SK-N-SH treated with all-trans-retinoic acid at 6 μM for 48 hours (cell line): ENCODE measurements around the gene LYPD4.

Experiments
- ATAC-seq: fragments of 200-7000 bp; cut with Tn5 transposase; 3 replicates; pipeline ENCODE4 v1.9.1; 2020; ENCODE audit warnings: mild to moderate bottlenecking, moderate library complexity
- ARNTL ChIP-seq: fragments of 450-650 bp; formaldehyde crosslinking; IDR thresholded peaks from 2 replicates; pipeline ENCODE4 v1.5.0; 2020; ENCODE audit warnings: low read depth, mild to moderate bottlenecking, moderate library complexity, borderline replicate concordance
- BACH2 ChIP-seq: fragments of 250-450 bp; sonication (Bioruptor Pico); IDR thresholded peaks from 2 replicates; pipeline ENCODE4 v1.9.0; 2021; ENCODE audit warnings: mild to moderate bottlenecking, borderline replicate concordance
- CSDC2 ChIP-seq: fragments of 250-450 bp; sonication (Bioruptor Pico); IDR thresholded peaks from 2 replicates; pipeline ENCODE4 v1.5.0; 2020; ENCODE audit warnings: mild to moderate bottlenecking, moderate library complexity
- ESRRG ChIP-seq: fragments of 250-450 bp; sonication (Bioruptor Pico); IDR thresholded peaks from 2 replicates; pipeline ENCODE4 v1.6.1; 2021; ENCODE audit warnings: mild to moderate bottlenecking
- GLIS3 ChIP-seq: fragments of 250-450 bp; sonication (Bioruptor Pico); IDR thresholded peaks from 2 replicates; pipeline ENCODE4 v1.5.0; 2020; ENCODE audit warnings: mild to moderate bottlenecking, moderate library complexity
- ISL1 ChIP-seq: fragments of 250-450 bp; sonication (Bioruptor Pico); IDR thresholded peaks from 2 replicates; pipeline ENCODE4 v2.1.2; 2022; ENCODE audit warnings: mild to moderate bottlenecking, moderate library complexity
- OSR1 ChIP-seq: fragments of 250-450 bp; sonication (Bioruptor Pico); IDR thresholded peaks from 2 replicates; pipeline ENCODE4 v1.8.0; 2022; ENCODE audit warnings: moderate library complexity, mild to moderate bottlenecking, inconsistent platforms
- RARB ChIP-seq: fragments of 250-450 bp; sonication (Bioruptor Pico); IDR thresholded peaks from 2 replicates; pipeline ENCODE4 v1.8.0; 2021; ENCODE audit warnings: mild to moderate bottlenecking, moderate library complexity
- SNAI2 ChIP-seq: fragments of 250-450 bp; sonication (Bioruptor Pico); IDR thresholded peaks from 2 replicates; pipeline ENCODE4 v1.5.0; 2020; ENCODE audit warnings: mild to moderate bottlenecking, moderate library complexity
- TCF4 ChIP-seq: fragments of 250-450 bp; sonication (Bioruptor Pico); IDR thresholded peaks from 2 replicates; pipeline ENCODE4 v1.8.0; 2021; ENCODE audit warnings: mild to moderate bottlenecking, moderate library complexity, borderline replicate concordance
- TOX ChIP-seq: fragments of 250-450 bp; sonication (Bioruptor Pico); IDR thresholded peaks from 2 replicates; pipeline ENCODE4 v1.8.0; 2021; ENCODE audit warnings: mild to moderate bottlenecking, moderate library complexity, borderline replicate concordance
- ZC3H10 ChIP-seq: fragments of 250-450 bp; sonication (Bioruptor Pico); IDR thresholded peaks from 2 replicates; pipeline ENCODE4 v1.5.1; 2021; ENCODE audit warnings: mild to moderate bottlenecking, moderate library complexity
- ZFP3 ChIP-seq: fragments of 250-450 bp; sonication (Bioruptor Pico); IDR thresholded peaks from 2 replicates; pipeline ENCODE4 v1.5.0; 2020; ENCODE audit warnings: mild to moderate bottlenecking, moderate library complexity
- ZFP30 ChIP-seq: fragments of 450-650 bp; formaldehyde crosslinking; IDR thresholded peaks from 2 replicates; pipeline ENCODE4 v1.5.0; 2022; ENCODE audit warnings: mild to moderate bottlenecking, moderate library complexity
- ZNF565 ChIP-seq: fragments of 450-650 bp; formaldehyde crosslinking; conservative IDR thresholded peaks from 2 replicates; pipeline ENCODE4 v1.5.0; 2020; ENCODE audit warnings: low read depth, mild to moderate bottlenecking, moderate library complexity
- ZNF70 ChIP-seq: fragments of 450-650 bp; formaldehyde crosslinking; IDR thresholded peaks from 2 replicates; pipeline ENCODE4 v1.5.0; 2020; ENCODE audit warnings: mild to moderate bottlenecking, moderate library complexity
- ZNF8 ChIP-seq: fragments of 450-650 bp; formaldehyde crosslinking; IDR thresholded peaks from 2 replicates; pipeline ENCODE4 v1.5.0; 2020; ENCODE audit warnings: mild to moderate bottlenecking, moderate library complexity
- TF ChIP-seq, protein P1 (sequence below): fragments of 250-450 bp; sonication (Bioruptor Pico); IDR thresholded peaks from 2 replicates; pipeline ENCODE4 v1.5.0; 2020; ENCODE audit warnings: mild to moderate bottlenecking, moderate library complexity
- TF ChIP-seq, protein P2 (sequence below): fragments of 250-450 bp; sonication (Bioruptor Pico); IDR thresholded peaks from 2 replicates; pipeline ENCODE4 v1.5.1; 2020; ENCODE audit warnings: low read depth, mild to moderate bottlenecking, moderate library complexity
- TF ChIP-seq, protein P3 (sequence below): fragments of 250-450 bp; sonication (Bioruptor Pico); IDR thresholded peaks from 2 replicates; pipeline ENCODE4 v1.5.1; 2021; ENCODE audit warnings: mild to moderate bottlenecking, moderate library complexity
- TF ChIP-seq, protein P4 (sequence below): fragments of 250-450 bp; sonication (Bioruptor Pico); IDR thresholded peaks from 2 replicates; pipeline ENCODE4 v1.8.0; 2020; ENCODE audit warnings: mild to moderate bottlenecking, moderate library complexity, borderline replicate concordance
- TF ChIP-seq, protein P5 (sequence below): fragments of 250-450 bp; sonication (Bioruptor Pico); IDR thresholded peaks from 2 replicates; pipeline ENCODE4 v1.8.0; 2021; ENCODE audit warnings: low read depth, mild to moderate bottlenecking, moderate library complexity, borderline replicate concordance

Gene LYPD4

DNA sequence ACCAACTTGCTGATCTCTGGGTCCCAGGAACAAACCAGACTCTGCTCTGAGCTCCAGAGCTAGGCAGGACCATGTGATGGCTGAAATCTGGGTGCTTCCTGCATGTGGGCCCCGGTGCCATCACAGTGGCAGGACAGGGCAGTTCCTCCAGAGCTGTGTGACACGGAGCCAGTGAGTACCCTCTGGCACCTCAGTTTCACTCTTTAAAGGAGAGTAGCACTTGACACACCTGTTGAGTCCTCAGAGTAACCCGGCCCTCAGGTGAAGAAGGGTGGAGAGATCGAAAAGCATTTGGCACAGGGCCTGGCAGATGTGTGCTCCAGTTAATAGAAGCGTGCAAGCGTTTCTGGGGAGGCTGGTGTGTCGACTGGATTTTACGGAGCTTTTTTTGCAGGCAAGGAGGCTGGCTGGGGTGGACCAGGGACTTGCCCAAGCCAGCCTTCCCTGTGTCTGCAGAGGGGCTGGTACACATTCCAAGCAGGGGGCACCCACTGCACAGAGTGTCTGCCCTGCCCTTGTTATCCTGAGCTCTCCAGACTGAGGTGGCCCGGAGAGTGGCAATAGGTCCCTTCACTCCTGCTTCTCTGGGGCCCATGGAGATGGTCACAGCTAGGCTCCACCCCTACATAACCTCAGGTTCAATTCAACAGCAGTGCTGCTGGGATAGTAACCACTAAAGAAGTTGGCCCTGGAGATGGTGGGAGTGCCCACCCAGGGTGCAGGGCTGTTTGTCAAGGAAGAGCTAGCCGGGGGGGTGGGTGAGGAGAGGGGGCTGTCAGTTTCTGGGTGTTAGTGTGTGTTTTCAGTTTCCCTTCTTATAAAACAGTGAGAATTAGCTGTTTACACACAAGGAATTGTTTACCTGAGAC lies 23.9 kb upstream of the LYPD4 start:
- ATAC-seq, result no peak
- no peak for TF ChIP-seq ZFP30 (CRISPR knock-in tag)
- TF ChIP-seq, protein P1, sequence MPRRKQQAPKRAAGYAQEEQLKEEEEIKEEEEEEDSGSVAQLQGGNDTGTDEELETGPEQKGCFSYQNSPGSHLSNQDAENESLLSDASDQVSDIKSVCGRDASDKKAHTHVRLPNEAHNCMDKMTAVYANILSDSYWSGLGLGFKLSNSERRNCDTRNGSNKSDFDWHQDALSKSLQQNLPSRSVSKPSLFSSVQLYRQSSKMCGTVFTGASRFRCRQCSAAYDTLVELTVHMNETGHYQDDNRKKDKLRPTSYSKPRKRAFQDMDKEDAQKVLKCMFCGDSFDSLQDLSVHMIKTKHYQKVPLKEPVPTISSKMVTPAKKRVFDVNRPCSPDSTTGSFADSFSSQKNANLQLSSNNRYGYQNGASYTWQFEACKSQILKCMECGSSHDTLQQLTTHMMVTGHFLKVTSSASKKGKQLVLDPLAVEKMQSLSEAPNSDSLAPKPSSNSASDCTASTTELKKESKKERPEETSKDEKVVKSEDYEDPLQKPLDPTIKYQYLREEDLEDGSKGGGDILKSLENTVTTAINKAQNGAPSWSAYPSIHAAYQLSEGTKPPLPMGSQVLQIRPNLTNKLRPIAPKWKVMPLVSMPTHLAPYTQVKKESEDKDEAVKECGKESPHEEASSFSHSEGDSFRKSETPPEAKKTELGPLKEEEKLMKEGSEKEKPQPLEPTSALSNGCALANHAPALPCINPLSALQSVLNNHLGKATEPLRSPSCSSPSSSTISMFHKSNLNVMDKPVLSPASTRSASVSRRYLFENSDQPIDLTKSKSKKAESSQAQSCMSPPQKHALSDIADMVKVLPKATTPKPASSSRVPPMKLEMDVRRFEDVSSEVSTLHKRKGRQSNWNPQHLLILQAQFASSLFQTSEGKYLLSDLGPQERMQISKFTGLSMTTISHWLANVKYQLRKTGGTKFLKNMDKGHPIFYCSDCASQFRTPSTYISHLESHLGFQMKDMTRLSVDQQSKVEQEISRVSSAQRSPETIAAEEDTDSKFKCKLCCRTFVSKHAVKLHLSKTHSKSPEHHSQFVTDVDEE (CRISPR knock-in tag), result no peak
- TF ChIP-seq SNAI2 (CRISPR knock-in tag), result no peak
- TF ChIP-seq OSR1, result no peak
- TF ChIP-seq ZNF8, result no peak
- TF ChIP-seq GLIS3, result no peak
- no peak for TF ChIP-seq ZNF70 (CRISPR knock-in tag)
- TF ChIP-seq ESRRG, result no peak
- no peak for TF ChIP-seq BACH2
- TF ChIP-seq ARNTL (CRISPR knock-in tag), result no peak
- no peak for TF ChIP-seq ZFP3 (CRISPR knock-in tag)
- no peak for TF ChIP-seq ZC3H10
- TF ChIP-seq, protein P2, sequence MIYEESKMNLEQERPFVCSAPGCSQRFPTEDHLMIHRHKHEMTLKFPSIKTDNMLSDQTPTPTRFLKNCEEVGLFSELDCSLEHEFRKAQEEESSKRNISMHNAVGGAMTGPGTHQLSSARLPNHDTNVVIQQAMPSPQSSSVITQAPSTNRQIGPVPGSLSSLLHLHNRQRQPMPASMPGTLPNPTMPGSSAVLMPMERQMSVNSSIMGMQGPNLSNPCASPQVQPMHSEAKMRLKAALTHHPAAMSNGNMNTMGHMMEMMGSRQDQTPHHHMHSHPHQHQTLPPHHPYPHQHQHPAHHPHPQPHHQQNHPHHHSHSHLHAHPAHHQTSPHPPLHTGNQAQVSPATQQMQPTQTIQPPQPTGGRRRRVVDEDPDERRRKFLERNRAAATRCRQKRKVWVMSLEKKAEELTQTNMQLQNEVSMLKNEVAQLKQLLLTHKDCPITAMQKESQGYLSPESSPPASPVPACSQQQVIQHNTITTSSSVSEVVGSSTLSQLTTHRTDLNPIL, result no peak
- no peak for TF ChIP-seq ZNF565 (CRISPR knock-in tag)
- TF ChIP-seq, protein P3, sequence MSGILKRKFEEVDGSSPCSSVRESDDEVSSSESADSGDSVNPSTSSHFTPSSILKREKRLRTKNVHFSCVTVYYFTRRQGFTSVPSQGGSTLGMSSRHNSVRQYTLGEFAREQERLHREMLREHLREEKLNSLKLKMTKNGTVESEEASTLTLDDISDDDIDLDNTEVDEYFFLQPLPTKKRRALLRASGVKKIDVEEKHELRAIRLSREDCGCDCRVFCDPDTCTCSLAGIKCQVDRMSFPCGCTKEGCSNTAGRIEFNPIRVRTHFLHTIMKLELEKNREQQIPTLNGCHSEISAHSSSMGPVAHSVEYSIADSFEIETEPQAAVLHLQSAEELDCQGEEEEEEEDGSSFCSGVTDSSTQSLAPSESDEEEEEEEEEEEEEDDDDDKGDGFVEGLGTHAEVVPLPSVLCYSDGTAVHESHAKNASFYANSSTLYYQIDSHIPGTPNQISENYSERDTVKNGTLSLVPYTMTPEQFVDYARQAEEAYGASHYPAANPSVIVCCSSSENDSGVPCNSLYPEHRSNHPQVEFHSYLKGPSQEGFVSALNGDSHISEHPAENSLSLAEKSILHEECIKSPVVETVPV (CRISPR knock-in tag), result no peak
- TF ChIP-seq CSDC2 (CRISPR knock-in tag), result no peak
- TF ChIP-seq, protein P4, sequence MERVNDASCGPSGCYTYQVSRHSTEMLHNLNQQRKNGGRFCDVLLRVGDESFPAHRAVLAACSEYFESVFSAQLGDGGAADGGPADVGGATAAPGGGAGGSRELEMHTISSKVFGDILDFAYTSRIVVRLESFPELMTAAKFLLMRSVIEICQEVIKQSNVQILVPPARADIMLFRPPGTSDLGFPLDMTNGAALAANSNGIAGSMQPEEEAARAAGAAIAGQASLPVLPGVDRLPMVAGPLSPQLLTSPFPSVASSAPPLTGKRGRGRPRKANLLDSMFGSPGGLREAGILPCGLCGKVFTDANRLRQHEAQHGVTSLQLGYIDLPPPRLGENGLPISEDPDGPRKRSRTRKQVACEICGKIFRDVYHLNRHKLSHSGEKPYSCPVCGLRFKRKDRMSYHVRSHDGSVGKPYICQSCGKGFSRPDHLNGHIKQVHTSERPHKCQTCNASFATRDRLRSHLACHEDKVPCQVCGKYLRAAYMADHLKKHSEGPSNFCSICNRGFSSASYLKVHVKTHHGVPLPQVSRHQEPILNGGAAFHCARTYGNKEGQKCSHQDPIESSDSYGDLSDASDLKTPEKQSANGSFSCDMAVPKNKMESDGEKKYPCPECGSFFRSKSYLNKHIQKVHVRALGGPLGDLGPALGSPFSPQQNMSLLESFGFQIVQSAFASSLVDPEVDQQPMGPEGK, result no peak
- TF ChIP-seq, protein P5, sequence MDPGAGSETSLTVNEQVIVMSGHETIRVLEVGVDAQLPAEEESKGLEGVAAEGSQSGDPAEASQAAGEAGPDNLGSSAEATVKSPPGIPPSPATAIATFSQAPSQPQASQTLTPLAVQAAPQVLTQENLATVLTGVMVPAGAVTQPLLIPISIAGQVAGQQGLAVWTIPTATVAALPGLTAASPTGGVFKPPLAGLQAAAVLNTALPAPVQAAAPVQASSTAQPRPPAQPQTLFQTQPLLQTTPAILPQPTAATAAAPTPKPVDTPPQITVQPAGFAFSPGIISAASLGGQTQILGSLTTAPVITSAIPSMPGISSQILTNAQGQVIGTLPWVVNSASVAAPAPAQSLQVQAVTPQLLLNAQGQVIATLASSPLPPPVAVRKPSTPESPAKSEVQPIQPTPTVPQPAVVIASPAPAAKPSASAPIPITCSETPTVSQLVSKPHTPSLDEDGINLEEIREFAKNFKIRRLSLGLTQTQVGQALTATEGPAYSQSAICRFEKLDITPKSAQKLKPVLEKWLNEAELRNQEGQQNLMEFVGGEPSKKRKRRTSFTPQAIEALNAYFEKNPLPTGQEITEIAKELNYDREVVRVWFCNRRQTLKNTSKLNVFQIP (CRISPR knock-in tag), result no peak
- no peak for TF ChIP-seq TOX (CRISPR knock-in tag)

DNA sequence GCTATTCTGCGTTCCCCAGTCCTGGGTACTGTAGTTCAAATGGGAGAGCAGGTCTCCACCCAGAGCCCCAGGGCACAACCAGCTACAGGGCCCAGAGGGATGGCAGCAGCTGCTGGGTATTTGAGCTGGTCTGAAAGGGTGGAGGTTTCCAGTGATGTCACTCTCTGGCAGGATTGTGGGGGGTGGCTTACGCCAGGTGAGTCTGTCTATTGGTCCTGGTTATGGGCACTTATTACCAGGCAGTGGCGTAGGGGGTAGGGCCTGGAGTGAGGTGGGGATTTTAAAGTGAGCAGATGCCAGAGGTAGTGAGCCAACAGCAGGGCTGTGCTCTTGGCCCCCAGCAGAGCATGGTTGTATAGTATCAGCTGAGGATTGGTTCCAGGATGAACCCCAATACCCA lies 21.8 kb upstream of the LYPD4 start:
- ATAC-seq, result no peak
- TF ChIP-seq ZC3H10, result no peak
- no peak for TF ChIP-seq ZNF8
- TF ChIP-seq RARB (CRISPR knock-in tag), result no peak
- no peak for TF ChIP-seq SNAI2 (CRISPR knock-in tag)
- TF ChIP-seq ISL1 (CRISPR knock-in tag), result no peak
- no peak for TF ChIP-seq TCF4
- TF ChIP-seq, protein P1 (CRISPR knock-in tag), result no peak
- TF ChIP-seq TOX (CRISPR knock-in tag), result no peak
- TF ChIP-seq ESRRG, result no peak
- TF ChIP-seq, protein P4, result no peak
- TF ChIP-seq ZFP3 (CRISPR knock-in tag), result no peak
- TF ChIP-seq, all 23 proteins: peak for 0
